GM10266 (cell line): ENCODE measurements around the gene PPP2R2C.

Source experiments
- DNase-seq: peaks from one replicate; pipeline ENCODE4 v3.0.0; 2012; ENCODE audit errors: extremely low spot score
- CTCF ChIP-seq: IDR thresholded peaks from 2 replicates; pipeline ENCODE4 v1.5.1; 2012; ENCODE audit warnings: mild to moderate bottlenecking, low read depth; ENCODE audit not compliant: control insufficient read depth, insufficient read depth; ENCODE audit errors: missing control alignments

Gene PPP2R2C

GRCh38 chr4:6443035-6444023 lies 29.1 kb downstream of the PPP2R2C start:
- TF ChIP-seq CTCF: no peak
- no peak for DNase-seq

GRCh38 chr4:6442555-6442954 lies 29.9 kb downstream of the PPP2R2C start:
- DNase-seq: no peak
- TF ChIP-seq CTCF: no peak

- DNase-seq: no peak
- no peak for TF ChIP-seq CTCF
Measured at GRCh38 chr4:6441758-6442157, 30.7 kb downstream of the PPP2R2C start.

GRCh38 chr4:6441202-6441582 lies 31.2 kb downstream of the PPP2R2C start:
- no peak for TF ChIP-seq CTCF
- no peak for DNase-seq

- no peak for DNase-seq
- TF ChIP-seq CTCF: no peak
Measured at GRCh38 chr4:6440506-6441201, 31.8 kb downstream of the PPP2R2C start.

- DNase-seq: no peak
- no peak for TF ChIP-seq CTCF
Measured at GRCh38 chr4:6439120-6439762, 33.2 kb downstream of the PPP2R2C start.
